Osteocyte (in vitro differentiated cells): ENCODE results near the gene ARID5B. TPM values are rescaled to one million over a fixed set of nuclear protein-coding genes. Genes with fewer than 3 reads are reported as not detected.
A peak's percentile ranks its signal among the peaks of the same experiment; 100 is the strongest.

Source experiments
- DNase-seq: peaks from one replicate; pipeline ENCODE4 v3.0.0; 2021; ENCODE audit warnings: mixed read lengths; ENCODE audit not compliant: unreplicated experiment; ENCODE audit errors: extremely low spot score
- H3K27ac Mint-ChIP-seq: one replicate; pipeline ENCODE4 v1.8.0; 2021; ENCODE audit warnings: mild to moderate bottlenecking, mixed read lengths; ENCODE audit not compliant: unreplicated experiment
- H3K27me3 Mint-ChIP-seq: one replicate; pipeline ENCODE4 v1.8.0; 2021; ENCODE audit warnings: mixed read lengths; ENCODE audit not compliant: unreplicated experiment
- H3K36me3 Mint-ChIP-seq: one replicate; pipeline ENCODE4 v1.8.0; 2021; ENCODE audit warnings: mixed read lengths; ENCODE audit not compliant: unreplicated experiment
- H3K4me1 Mint-ChIP-seq: one replicate; pipeline ENCODE4 v1.8.0; 2021; ENCODE audit warnings: mixed read lengths; ENCODE audit not compliant: unreplicated experiment
- H3K4me3 Mint-ChIP-seq: one replicate; pipeline ENCODE4 v1.8.0; 2021; ENCODE audit warnings: mild to moderate bottlenecking, moderate library complexity, mixed read lengths; ENCODE audit not compliant: unreplicated experiment
- H3K9me3 Mint-ChIP-seq: one replicate; pipeline ENCODE4 v1.8.0; 2021; ENCODE audit warnings: mixed read lengths; ENCODE audit not compliant: unreplicated experiment
- CTCF ChIP-seq: fragments of 200-600 bp; sonication (generic); IDR thresholded peaks from 2 replicates; pipeline ENCODE4 v1.5.0; 2021; ENCODE audit warnings: antibody characterized with exemption, mild to moderate bottlenecking, moderate library complexity
- total RNA-seq: library from RNA; stranded (reverse); gene quantifications from 2 replicates; pipeline ENCODE4 v1.2.1, GENCODE V29; 2021

The ARID5B gene
- total RNA-seq, 1 donor from 2014 or later = 89.4 TPM

DNA sequence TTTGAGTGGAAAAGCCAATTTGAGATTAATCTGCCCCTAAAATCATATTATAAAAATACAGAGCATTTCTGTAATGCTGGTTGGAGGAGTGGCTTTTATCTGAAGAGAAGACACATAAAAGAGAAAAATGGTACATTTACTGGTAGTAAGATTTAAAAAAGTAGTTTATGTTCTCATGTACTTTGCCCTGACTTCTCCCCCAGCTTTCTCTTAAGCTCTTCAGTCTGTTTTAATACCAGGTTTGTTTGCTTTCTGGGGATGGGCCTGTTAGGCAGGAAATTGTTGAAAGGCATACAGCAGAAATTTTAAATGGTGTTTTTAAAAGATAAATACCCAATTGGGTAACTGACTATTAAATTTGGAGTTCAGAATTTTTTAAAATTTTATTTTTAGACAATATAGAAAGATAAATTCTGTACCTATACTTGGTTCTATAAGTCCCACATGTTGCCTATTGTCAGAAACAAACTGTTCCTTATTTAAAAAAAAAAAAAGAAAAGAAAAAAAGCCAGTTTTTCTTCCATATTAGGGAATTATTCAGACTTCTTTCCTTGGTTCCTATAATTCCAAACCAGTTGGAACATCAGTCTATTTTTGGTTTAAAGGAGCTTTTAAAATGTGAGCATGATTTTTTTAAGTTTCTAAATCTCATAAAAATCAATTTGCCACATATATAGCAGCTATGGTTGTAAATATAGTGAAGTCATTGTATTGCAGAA is 136.6 kb downstream of the ARID5B start:
- no peak for TF ChIP-seq CTCF
- Mint-ChIP-seq H3K9me3 (no peaks in the 10 kb centered on the region), H3K4me1 (peaks cover 69% of the 10 kb centered on the region), H3K4me3 (peak overlapping the region; percentile 16), H3K27me3 (no peaks in the 10 kb centered on the region), H3K27ac (peak overlapping the region; percentile 91), H3K36me3 (no peaks in the 10 kb centered on the region)
- DNase-seq = no peak

GRCh38 chr10:62038609-62039190 is 137.2 kb downstream of the ARID5B start:
- Mint-ChIP-seq H3K4me1 (peaks cover 76% of the 10 kb centered on the region), H3K4me3 (peak overlapping the region; percentile 43)

DNA sequence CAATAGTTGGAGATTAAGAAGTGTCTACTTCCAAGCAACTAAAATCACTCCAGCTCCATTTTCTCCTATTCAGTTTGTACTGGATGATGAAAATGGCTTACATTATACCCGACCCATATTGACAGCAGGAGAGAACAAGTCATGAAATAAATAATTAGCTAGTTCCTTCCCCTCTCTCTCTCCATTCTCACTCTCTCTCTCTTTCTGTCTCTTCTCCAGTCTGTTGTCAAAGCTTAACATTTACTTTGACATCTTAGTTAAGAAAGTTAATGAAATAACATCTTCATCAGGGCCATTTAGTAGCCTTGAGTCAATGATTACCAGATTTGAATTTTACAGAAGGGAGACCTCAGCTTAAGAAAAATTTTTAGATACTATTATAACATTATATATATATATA is 138.5 kb downstream of the ARID5B start:
- Mint-ChIP-seq H3K4me3 (no peak overlapping the region), H3K27me3 (no peaks in the 10 kb centered on the region), H3K9me3 (no peaks in the 10 kb centered on the region), H3K4me1 (peaks cover 82% of the 10 kb centered on the region), H3K36me3 (no peaks in the 10 kb centered on the region), H3K27ac (peak overlapping the region; percentile 91)
- DNase-seq = no peak
- no peak for TF ChIP-seq CTCF

More at GRCh38 chr10:62038609-62039190, 137.2 kb downstream of the ARID5B start:
- peak; percentile 90 for TF ChIP-seq CTCF
- no peak for DNase-seq
- Mint-ChIP-seq H3K36me3 (no peaks in the 10 kb centered on the region), H3K27me3 (no peaks in the 10 kb centered on the region), H3K27ac (peak overlapping the region; percentile 91), H3K9me3 (no peaks in the 10 kb centered on the region)

DNA sequence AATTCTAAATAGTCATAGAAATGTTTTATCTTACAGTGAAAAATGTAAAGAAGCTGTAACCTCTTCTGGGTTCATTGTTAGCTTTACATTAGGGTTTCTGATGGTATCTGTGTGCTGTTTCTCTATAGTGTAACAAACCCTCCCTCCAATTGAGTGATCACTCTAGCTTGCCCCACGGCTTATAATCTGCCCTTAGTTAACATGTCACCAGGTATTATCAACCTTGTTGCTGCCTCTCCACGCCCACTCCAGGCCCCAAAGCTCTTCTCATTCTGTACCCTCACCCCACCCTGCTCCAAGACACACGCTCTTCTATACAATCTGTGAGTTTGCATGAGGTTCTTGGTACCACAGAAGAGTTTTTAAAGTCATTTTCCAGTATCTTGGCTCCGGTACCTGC is 139.4 kb downstream of the ARID5B start:
- Mint-ChIP-seq H3K27ac (peak overlapping the region; percentile 75), H3K4me3 (no peak overlapping the region), H3K27me3 (no peaks in the 10 kb centered on the region), H3K4me1 (peaks cover 88% of the 10 kb centered on the region), H3K9me3 (no peaks in the 10 kb centered on the region), H3K36me3 (no peaks in the 10 kb centered on the region)
- TF ChIP-seq CTCF = no peak
- no peak for DNase-seq

DNA sequence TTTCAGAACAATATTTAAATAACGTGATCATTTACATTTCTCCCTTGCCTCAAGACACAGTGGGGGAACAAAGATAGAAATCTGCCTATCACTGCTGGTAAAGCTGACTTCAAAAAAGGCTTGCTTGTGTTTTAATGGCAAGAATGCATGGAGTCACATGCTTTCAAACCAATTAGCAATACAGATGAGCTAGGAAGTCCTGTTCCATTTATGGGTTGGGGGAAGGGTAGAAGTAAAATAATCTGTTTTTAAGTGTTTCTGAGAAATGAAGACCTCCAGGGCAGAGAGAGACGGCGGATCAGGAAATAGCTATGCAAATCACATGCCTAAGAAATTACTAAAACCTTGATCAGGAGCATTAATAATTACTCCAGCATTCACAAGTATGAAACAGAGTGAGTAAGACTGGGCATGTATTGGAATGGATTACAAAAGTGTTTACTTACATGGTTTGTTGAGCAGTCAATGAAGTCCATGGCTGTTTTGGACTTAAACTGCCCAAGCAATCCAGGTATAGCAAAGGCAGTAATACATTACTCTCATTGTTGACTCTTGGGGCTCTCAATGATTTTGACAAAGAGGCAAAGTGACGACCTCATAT is 142.0 kb downstream of the ARID5B start:
- Mint-ChIP-seq H3K9me3 (no peaks in the 10 kb centered on the region), H3K36me3 (no peaks in the 10 kb centered on the region), H3K4me1 (peaks cover 91% of the 10 kb centered on the region), H3K27ac (peak overlapping the region; percentile 79), H3K4me3 (no peak overlapping the region), H3K27me3 (no peaks in the 10 kb centered on the region)
- TF ChIP-seq CTCF = no peak
- DNase-seq = no peak
